ENCODE results near the gene PIP5K1C. TPM values are rescaled to one million over a fixed set of nuclear protein-coding genes. Genes with fewer than 3 reads are reported as not detected.

Gene PIP5K1C
- total and polyA plus RNA-seq, 7 experiments from 2014 or later: 6.8 to 32.4 (median 21.8) TPM

DNA sequence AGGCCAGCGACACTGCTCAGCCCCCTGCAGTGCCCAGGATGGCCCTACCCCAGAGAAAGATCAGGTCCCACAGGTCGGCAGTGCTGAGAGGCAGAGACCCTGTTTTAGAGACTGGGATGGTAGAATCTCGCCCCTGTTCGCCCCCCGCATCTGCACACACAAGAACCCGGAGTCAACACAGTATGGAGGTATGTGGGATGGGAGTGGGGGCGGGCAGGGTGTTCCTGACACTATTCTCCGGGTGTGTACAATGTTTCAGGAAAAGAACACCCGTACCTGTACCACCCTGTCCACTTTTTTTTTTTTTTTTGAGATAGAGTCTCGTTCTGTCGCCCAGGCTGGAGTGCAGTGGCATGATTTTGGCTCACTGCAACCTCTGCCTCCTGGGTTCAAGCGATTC is 19.3 kb downstream of the PIP5K1C start:
- H3K4me1 ChIP-seq (ENCODE audit: control insufficient read depth in 2 of 2, insufficient read depth in 2 of 2, low read length in 2 of 2): no peaks in the 10 kb centered on the region
- DNase-seq (no peak), ATAC-seq (no peak)
- Mint-ChIP-seq H3K9me3 (peaks cover 0 to 2% (median 0%) of the 10 kb centered on the region in 11 donors), H3K27me3 (no peaks in the 10 kb centered on the region), H3K4me3 (no peak overlapping the region), H3K36me3 (peaks cover 0 to 18% (median 7%) of the 10 kb centered on the region in 5 donors), H3K27ac (peak overlapping the region in 1 of 9 donors; percentile 36), H3K4me1 (peaks cover 8 to 40% (median 16%) of the 10 kb centered on the region in 7 donors)
- no peak overlapping the region for H3K4me3 ChIP-seq (ENCODE audit: low read length)
- H3K36me3 ChIP-seq (ENCODE audit: control insufficient read depth in 2 of 3, insufficient read depth in 3 of 3, low read length in 3 of 3): peaks cover 0 to 12% (median 0%) of the 10 kb centered on the region in 3 experiments
- H3K27me3 ChIP-seq (ENCODE audit: control insufficient read depth in 2 of 2, insufficient read depth in 2 of 2, low read length in 2 of 2): no peaks in the 10 kb centered on the region
- ChIA-PET CTCF (no interaction called here), POLR2A (interaction anchor here (0.7 kb wide), 1 partner anchor 10 kb away, joined by 3 read pairs; no protein-coding TSS in a partner anchor)
- H3K27ac ChIP-seq (ENCODE audit: low read depth, low read length): no peak overlapping the region
- intact Hi-C loops (cut with micrococcal nuclease): no loop called here
- H3K9me3 ChIP-seq (ENCODE audit: control insufficient read depth in 2 of 3, low read length in 3 of 3): no peaks in the 10 kb centered on the region

DNA sequence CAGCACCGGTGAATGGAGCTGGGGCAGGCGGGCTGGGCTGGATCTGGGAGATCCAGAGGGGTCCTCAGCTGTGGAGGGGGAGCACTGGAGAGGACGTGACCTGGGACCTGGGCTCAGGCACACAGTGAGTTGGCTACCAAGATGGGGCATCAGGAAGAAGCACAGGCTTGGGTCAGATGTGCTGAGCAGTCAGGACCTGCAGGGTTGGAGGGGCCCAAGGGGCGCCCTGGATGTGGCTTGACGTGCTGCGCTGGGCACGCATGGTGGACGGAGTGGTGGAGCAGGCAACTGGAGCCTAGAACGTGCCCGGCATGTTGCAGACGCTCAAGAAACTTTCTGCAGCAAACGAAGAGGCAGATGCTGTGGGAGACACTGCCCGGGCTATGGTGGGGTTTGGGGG is 20.7 kb downstream of the PIP5K1C start:
- Histone ChIP-seq H3K36me3 (ENCODE audit: control insufficient read depth in 2 of 3, insufficient read depth in 3 of 3, low read length in 3 of 3) (peaks cover 0 to 11% (median 0%) of the 10 kb centered on the region in 3 experiments), H3K4me1 (ENCODE audit: control insufficient read depth in 2 of 2, insufficient read depth in 2 of 2, low read length in 2 of 2) (no peaks in the 10 kb centered on the region), H3K27me3 (ENCODE audit: control insufficient read depth in 2 of 2, insufficient read depth in 2 of 2, low read length in 2 of 2) (no peaks in the 10 kb centered on the region), H3K27ac (ENCODE audit: low read depth, low read length) (no peak overlapping the region), H3K9me3 (ENCODE audit: control insufficient read depth in 2 of 3, low read length in 3 of 3) (no peaks in the 10 kb centered on the region), H3K4me3 (ENCODE audit: low read length) (no peak overlapping the region)
- Mint-ChIP-seq H3K27me3 (no peaks in the 10 kb centered on the region), H3K27ac (peak overlapping the region in 1 of 9 donors; percentile 20), H3K4me1 (peaks cover 6 to 34% (median 17%) of the 10 kb centered on the region in 7 donors), H3K36me3 (peaks cover 0 to 14% (median 1%) of the 10 kb centered on the region in 5 donors), H3K4me3 (no peak overlapping the region), H3K9me3 (peaks cover 0 to 2% (median 0%) of the 10 kb centered on the region in 11 donors)
- POLR2A ChIA-PET: no interaction called here
- no peak for DNase-seq
- no peak for ATAC-seq
- intact Hi-C loops (cut with micrococcal nuclease): no loop called here
- CTCF ChIA-PET: no interaction called here

DNA sequence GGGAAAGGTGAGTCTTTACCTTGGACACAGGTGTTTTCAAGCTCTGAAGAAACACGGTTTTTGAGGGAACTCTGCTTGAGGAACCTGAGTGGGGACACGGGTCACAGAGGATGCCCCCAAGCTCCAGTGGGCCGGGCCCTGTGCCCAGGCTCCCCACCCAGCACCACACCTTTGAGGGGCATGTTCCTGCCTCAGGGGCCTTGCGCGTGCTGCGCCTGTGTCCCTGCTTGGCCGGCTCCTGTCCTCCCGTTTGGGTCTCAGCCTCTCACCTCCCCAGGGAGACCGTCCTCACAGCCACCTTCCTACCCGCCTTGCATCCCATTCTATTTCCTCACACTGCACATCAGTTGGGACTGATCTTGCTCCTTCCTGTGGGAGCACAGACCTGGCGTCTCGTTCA is 21.1 kb downstream of the PIP5K1C start:
- H3K27me3 Mint-ChIP-seq: no peaks in the 10 kb centered on the region
- no peak for ATAC-seq
- Histone ChIP-seq H3K36me3 (ENCODE audit: control insufficient read depth in 2 of 3, insufficient read depth in 3 of 3, low read length in 3 of 3) (peaks cover 0 to 7% (median 0%) of the 10 kb centered on the region in 3 experiments), H3K4me1 (ENCODE audit: control insufficient read depth in 2 of 2, insufficient read depth in 2 of 2, low read length in 2 of 2) (no peaks in the 10 kb centered on the region), H3K4me3 (ENCODE audit: low read length) (no peak overlapping the region), H3K27me3 (ENCODE audit: control insufficient read depth in 2 of 2, insufficient read depth in 2 of 2, low read length in 2 of 2) (no peaks in the 10 kb centered on the region), H3K9me3 (ENCODE audit: control insufficient read depth in 2 of 3, low read length in 3 of 3) (no peaks in the 10 kb centered on the region), H3K27ac (ENCODE audit: low read depth, low read length) (no peak overlapping the region)
- CTCF ChIA-PET: no interaction called here
- intact Hi-C loops (cut with micrococcal nuclease): no loop called here
- H3K9me3 Mint-ChIP-seq: peaks cover 0 to 2% (median 0%) of the 10 kb centered on the region in 11 donors
- peaks cover 6 to 31% (median 17%) of the 10 kb centered on the region in 7 donors for H3K4me1 Mint-ChIP-seq
- H3K27ac Mint-ChIP-seq: no peak overlapping the region
- DNase-seq: no peak
- H3K4me3 Mint-ChIP-seq: no peak overlapping the region
- POLR2A ChIA-PET: no interaction called here
- peaks cover 0 to 10% (median 0%) of the 10 kb centered on the region in 5 donors for H3K36me3 Mint-ChIP-seq

DNA sequence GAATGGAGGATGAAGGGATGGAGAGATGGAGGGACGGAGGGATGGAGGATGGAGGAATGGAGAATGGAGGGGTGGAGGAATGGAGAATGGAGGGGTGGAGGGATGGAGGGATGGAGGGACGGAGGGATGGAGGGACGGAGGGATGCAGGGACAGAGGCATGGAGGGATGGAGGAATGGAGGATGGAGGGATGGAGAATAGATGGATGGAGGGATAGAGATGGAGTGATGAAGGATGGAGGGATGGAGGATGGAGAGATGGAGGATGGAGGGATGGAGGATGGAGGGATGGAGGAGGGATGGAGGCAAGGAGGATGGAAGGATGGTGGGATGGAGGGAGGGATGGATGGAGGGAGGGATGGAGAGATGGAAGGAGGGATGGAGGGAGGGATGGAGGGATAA is 22.1 kb downstream of the PIP5K1C start:
- no peak overlapping the region for H3K27ac ChIP-seq (ENCODE audit: low read depth, low read length)
- H3K27ac Mint-ChIP-seq: no peak overlapping the region
- POLR2A ChIA-PET: no interaction called here

DNA sequence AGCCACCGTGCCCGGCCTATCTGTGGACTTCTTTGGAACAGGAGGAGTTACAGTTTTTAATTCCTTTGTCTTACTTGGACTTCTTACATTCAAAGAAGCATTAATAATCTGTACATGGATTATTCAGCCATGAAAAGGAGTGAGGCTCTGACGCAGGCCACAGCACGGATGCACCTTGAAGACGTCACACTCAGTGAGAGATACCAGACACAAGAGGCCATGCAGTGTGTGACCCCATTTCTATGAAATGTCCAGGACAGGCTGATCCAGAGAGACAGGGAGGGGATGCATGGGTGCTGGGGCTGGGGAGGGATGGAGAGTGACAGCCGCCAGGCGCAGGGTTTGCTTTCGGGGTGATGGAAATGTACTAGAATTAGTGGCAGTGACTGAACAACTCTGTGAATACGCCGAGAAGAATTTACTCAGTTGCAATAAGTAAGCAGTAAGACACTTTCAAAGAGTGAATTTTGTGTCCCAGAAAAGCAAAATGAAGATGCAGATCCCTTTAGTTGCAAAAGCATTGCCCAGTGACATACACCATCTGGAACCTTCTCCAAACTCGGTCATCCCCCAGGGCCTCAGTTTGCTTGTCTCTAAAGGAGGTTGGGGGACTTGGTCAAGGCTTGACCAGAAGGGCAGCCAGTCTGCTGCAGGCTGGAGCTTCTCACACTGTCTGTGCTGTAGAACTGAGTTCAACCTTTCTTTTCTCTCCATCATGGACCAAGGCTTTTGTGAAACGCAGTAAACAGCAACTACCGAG is 25.3 kb downstream of the PIP5K1C start:
- Mint-ChIP-seq H3K27ac (peak overlapping the region in 3 of 9 donors; percentile 59 to 72 (median 65)), H3K27me3 (no peaks in the 10 kb centered on the region), H3K36me3 (peaks cover 0 to 7% (median 0%) of the 10 kb centered on the region in 5 donors), H3K4me1 (peaks cover 9 to 30% (median 27%) of the 10 kb centered on the region in 7 donors), H3K9me3 (peaks cover 0 to 2% (median 0%) of the 10 kb centered on the region in 11 donors), H3K4me3 (no peak overlapping the region)
- ChIA-PET POLR2A (interaction anchor here (1.1 kb wide), 1 partner anchor 13 kb away, joined by 3 read pairs; no protein-coding TSS in a partner anchor), CTCF (no interaction called here)
- Histone ChIP-seq H3K27ac (ENCODE audit: low read depth, low read length) (no peak overlapping the region), H3K36me3 (ENCODE audit: control insufficient read depth in 2 of 3, insufficient read depth in 3 of 3, low read length in 3 of 3) (no peaks in the 10 kb centered on the region), H3K4me1 (ENCODE audit: control insufficient read depth in 2 of 2, insufficient read depth in 2 of 2, low read length in 2 of 2) (peaks cover 9 to 12% of the 10 kb centered on the region in 2 donors), H3K9me3 (ENCODE audit: control insufficient read depth in 2 of 3, low read length in 3 of 3) (no peaks in the 10 kb centered on the region), H3K4me3 (ENCODE audit: low read length) (no peak overlapping the region), H3K27me3 (ENCODE audit: control insufficient read depth in 2 of 2, insufficient read depth in 2 of 2, low read length in 2 of 2) (no peaks in the 10 kb centered on the region)
- ATAC-seq (no peak), DNase-seq (no peak)
- intact Hi-C loops (cut with micrococcal nuclease): no loop called here

More for the DNA sequence above, 22.1 kb downstream of the PIP5K1C start:
- DNase-seq (no peak), ATAC-seq (no peak)
- Histone ChIP-seq H3K9me3 (ENCODE audit: control insufficient read depth in 2 of 3, low read length in 3 of 3) (no peaks in the 10 kb centered on the region), H3K36me3 (ENCODE audit: control insufficient read depth in 2 of 3, insufficient read depth in 3 of 3, low read length in 3 of 3) (peaks cover 0 to 3% (median 0%) of the 10 kb centered on the region in 3 experiments), H3K27me3 (ENCODE audit: control insufficient read depth in 2 of 2, insufficient read depth in 2 of 2, low read length in 2 of 2) (no peaks in the 10 kb centered on the region), H3K4me3 (ENCODE audit: low read length) (no peak overlapping the region), H3K4me1 (ENCODE audit: control insufficient read depth in 2 of 2, insufficient read depth in 2 of 2, low read length in 2 of 2) (no peaks in the 10 kb centered on the region)
- H3K27me3 Mint-ChIP-seq: no peaks in the 10 kb centered on the region
- peaks cover 0 to 2% (median 0%) of the 10 kb centered on the region in 11 donors for H3K9me3 Mint-ChIP-seq
- CTCF ChIA-PET: no interaction called here
- no peak overlapping the region for H3K4me3 Mint-ChIP-seq
- H3K4me1 Mint-ChIP-seq: peaks cover 6 to 22% (median 14%) of the 10 kb centered on the region in 7 donors
- H3K36me3 Mint-ChIP-seq: peaks cover 0 to 6% (median 0%) of the 10 kb centered on the region in 5 donors
- intact Hi-C loops (cut with micrococcal nuclease): no loop called here

DNA sequence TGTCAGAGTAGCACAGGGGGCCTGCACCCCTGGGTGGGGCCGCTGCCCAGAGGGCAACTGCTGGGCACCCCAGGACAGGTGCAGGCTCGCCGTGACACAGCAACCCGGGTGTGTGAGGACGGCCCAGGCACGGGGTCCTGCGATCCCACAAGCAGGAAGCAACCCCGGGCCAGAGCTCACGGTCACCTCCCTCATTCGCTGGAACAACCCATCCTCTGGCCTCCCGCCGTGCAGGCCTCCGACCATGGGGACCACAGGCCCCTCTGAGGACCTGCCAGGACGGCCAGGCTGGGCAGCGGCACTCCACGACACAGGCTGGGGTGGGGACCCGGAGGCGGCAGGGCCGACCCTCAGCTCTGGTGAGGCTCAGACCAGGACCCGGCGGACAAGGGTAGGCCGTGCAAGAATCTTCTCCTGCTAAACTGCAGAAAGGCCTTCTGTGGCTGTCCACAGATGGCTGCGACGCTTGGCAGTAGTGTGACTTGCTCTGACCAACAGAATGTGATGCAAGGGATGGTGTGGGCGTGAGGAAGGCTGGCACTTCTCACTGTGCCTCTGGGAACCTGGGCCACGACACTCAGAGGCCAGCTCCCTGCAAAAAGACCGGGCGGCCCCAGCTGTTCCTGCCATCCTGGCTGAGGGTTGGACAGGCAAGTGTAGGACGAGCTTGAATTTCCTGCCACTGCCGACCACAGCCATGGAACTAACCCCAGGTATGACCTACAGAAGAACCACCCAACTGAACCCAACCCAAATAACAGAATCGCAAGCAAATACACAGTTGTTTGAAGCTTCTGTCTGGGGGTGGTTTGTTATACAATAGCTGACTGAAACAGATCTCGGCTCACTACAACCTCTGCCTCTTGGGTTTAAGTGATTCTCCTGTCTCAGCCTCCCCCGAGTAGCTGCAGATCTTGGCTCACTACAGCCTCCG is 26.5 kb downstream of the PIP5K1C start:
- DNase-seq (no peak), ATAC-seq (no peak)
- Mint-ChIP-seq H3K4me1 (peaks cover 9 to 30% (median 27%) of the 10 kb centered on the region in 7 donors), H3K27me3 (no peaks in the 10 kb centered on the region), H3K4me3 (no peak overlapping the region), H3K36me3 (peaks cover 0 to 7% (median 0%) of the 10 kb centered on the region in 5 donors), H3K27ac (no peak overlapping the region), H3K9me3 (no peaks in the 10 kb centered on the region)
- intact Hi-C loops (cut with micrococcal nuclease): no loop called here
- CTCF ChIA-PET: no interaction called here
- H3K9me3 ChIP-seq (ENCODE audit: control insufficient read depth in 2 of 3, low read length in 3 of 3): no peaks in the 10 kb centered on the region
- no peak overlapping the region for H3K27ac ChIP-seq (ENCODE audit: low read depth, low read length)
- H3K27me3 ChIP-seq (ENCODE audit: control insufficient read depth in 2 of 2, insufficient read depth in 2 of 2, low read length in 2 of 2): no peaks in the 10 kb centered on the region
- H3K4me1 ChIP-seq (ENCODE audit: control insufficient read depth in 2 of 2, insufficient read depth in 2 of 2, low read length in 2 of 2): peaks cover 9 to 12% of the 10 kb centered on the region in 2 donors
- POLR2A ChIA-PET: no interaction called here
- no peak overlapping the region for H3K4me3 ChIP-seq (ENCODE audit: low read length)
- no peaks in the 10 kb centered on the region for H3K36me3 ChIP-seq (ENCODE audit: control insufficient read depth in 2 of 3, insufficient read depth in 3 of 3, low read length in 3 of 3)

All from naive thymus-derived CD4-positive, alpha-beta T cell (primary cell).